T-helper 1 cell treated with Interleukin-12 subunit alpha and Interleukin-12 subunit beta and Interleukin-4 antibody, amounts not matched to agents 30 ng/mL and 1 ng/mL, for 36 hours (primary cell): Measurements from ENCODE around the gene CCR1. TPM values are rescaled to one million over a fixed set of nuclear protein-coding genes. Genes with fewer than 3 reads are reported as not detected.
"Not testable (repeated sequence)": the region's sequence is repeated elsewhere in the genome, so short reads cannot be mapped to it uniquely, and the experiment has no call there.

Experiments used
- intact Hi-C: fragments of 100-400 bp; cut with micrococcal nuclease; formaldehyde crosslinking; loops from one replicate; pipeline ENCODE4 v1.15.1; 2024
- total RNA-seq: library from RNA; stranded (reverse); gene quantifications from 2 replicates; pipeline ENCODE4 v1.2.3, GENCODE V29; 2022

CCR1 gene
- total RNA-seq, 1 donor from 2014 or later, result 80.0 TPM

GRCh38 chr3:46184469-46184868 lies 23.6 kb downstream of the CCR1 start:
- intact Hi-C loops, result no loop called here

GRCh38 chr3:46183330-46183729 lies 24.8 kb downstream of the CCR1 start:
- intact Hi-C loops, result no loop called here

- intact Hi-C loops, result no loop called here
Measured at GRCh38 chr3:46168583-46169345, 39.3 kb downstream of the CCR1 start.

GRCh38 chr3:46163556-46164041 lies 44.5 kb downstream of the CCR1 start:
- intact Hi-C loops, result no loop called here

GRCh38 chr3:46162975-46163555 lies 45.0 kb downstream of the CCR1 start:
- intact Hi-C loops, result no loop called here

GRCh38 chr3:46157685-46158084 lies 50.4 kb downstream of the CCR1 start:
- intact Hi-C loops, result not testable (repeated sequence)

- intact Hi-C loops, result no loop called here
Measured at GRCh38 chr3:46154311-46154710, 53.8 kb downstream of the CCR1 start.

Other genes with a start within 250 kb of the CCR1 start
- gene FYCO1, start 212.5 kb downstream of the CCR1 start, total RNA-seq, result 24.7 and 25.2 TPM in 2 replicates
- gene XCR1, start 180.8 kb downstream of the CCR1 start, total RNA-seq, result 0.05 TPM in 2 replicates
- gene CCR3, start 34.1 kb upstream of the CCR1 start, total RNA-seq, result 0.24 and 0.27 TPM in 2 replicates
- gene CCR2, start 145.8 kb upstream of the CCR1 start, total RNA-seq, result 80.8 and 82.8 TPM in 2 replicates
- gene CCR5, start 162.6 kb upstream of the CCR1 start, total RNA-seq, result 54.3 and 60.8 TPM in 2 replicates
- gene CCRL2, start 198.9 kb upstream of the CCR1 start, total RNA-seq, result 6.0 and 6.8 TPM in 2 replicates